Measurements from ENCODE around the gene ZFC3H1.
"Not testable (repeated sequence)": the region's sequence is repeated elsewhere in the genome, so short reads cannot be mapped to it uniquely, and the experiment has no call there.

The ZFC3H1 gene

DNA sequence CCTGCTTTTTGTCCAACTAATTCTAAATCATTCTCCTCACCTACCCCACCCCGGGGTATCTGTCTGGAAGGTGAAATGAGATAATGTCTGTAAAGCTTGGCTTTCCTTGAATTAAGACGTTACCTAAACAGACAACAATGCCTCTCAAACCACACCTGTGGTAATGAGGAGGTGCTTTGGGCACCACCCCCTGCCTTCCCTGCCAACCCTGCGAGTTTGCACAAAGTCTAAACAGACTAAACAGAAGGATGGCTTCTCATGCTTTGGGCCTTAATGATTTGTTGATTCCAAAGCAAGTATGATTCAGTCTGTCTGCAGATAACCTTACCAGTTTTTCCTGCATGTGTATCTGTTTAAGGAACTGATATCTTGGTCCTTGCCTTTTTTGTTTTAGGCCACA is 82.4 kb downstream of the ZFC3H1 start:
- no peak for DNase-seq (ENCODE audit: low read depth in 2 of 2)

DNA sequence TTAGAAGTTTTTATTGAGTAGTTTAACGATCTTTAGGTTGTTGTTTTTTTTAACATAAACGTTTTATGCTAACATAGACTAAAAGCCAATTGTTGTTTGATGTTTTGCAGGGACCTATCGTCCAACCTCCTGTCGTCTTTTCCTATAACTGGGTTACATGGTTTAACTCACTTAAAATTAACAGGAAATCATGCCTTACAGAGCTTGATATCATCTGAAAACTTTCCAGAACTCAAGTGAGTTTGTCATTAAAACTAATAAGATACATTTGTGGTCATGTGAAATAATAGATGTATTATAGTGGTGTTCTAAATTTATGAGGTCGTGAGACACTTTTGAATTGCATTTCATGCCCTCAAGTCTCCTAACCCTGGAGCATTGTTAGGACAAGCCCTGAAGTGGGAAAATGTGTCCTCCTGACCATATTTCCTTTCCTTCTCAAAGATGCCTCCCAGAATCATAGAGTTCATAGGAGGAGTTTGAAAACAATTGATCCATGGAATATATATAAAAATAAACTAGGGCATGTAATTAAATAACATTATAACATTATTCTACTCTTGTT is 84.9 kb downstream of the ZFC3H1 start:
- DNase-seq (ENCODE audit: low read depth in 2 of 2): no peak

DNA sequence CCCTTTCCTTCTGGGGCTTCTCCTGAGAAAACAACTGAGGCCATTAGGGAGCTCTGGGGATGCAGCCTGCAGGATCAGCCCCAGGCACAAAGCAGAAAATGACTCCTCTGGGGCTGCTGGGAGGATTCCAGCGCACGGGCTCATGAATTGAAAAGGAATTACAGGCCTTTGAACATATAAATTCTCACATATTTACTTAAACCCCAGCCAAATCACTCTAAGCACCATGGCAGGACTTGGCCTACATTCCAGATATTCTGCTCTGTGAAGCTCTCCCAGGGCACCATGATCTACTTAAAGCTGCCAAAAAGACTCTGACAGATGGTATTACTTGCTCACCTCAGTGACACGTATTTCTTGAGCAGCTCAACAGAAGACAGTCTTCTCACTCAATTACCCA is 87.2 kb downstream of the ZFC3H1 start:
- DNase-seq (ENCODE audit: low read depth in 2 of 2): no peak

DNA sequence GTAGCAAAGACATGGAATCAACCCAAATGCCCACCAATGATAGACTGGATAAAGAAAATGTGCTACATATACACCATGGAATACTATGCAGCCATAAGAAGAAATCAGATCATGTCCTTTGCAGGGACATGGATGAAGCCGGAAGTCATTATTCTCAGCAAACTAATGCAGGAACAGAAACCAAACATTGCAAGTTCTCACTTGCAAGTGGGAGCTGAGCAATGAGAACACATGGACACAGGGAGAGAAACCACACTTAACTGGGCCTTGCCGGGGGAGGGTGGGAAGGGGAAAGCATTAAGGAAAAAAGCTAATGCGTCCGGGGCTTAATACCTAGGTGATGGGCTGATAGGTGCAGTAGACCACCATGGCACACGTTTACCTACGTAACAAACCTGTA is 93.8 kb downstream of the ZFC3H1 start:
- not testable (repeated sequence) for DNase-seq (ENCODE audit: low read depth in 2 of 2)

DNA sequence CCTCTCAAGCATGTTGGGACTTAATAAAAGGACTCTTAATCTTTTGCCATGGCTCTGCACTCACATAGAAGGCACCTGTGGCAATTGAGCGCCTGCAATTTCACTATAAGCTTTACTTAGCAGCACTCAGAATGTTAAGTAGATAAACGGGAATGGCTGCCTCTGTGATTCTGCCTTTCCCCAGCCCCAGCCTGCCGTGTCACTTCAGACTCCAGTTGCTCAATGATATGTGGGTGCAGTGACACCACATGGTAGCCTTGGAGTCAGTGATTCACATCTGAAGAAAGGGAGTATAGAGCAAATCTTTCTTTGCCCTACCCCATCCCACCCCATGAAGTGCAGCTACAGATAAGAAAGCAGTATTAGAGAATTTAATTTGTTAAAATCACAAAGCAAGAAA is 96.1 kb downstream of the ZFC3H1 start:
- no peak for DNase-seq (ENCODE audit: low read depth in 2 of 2)

DNA sequence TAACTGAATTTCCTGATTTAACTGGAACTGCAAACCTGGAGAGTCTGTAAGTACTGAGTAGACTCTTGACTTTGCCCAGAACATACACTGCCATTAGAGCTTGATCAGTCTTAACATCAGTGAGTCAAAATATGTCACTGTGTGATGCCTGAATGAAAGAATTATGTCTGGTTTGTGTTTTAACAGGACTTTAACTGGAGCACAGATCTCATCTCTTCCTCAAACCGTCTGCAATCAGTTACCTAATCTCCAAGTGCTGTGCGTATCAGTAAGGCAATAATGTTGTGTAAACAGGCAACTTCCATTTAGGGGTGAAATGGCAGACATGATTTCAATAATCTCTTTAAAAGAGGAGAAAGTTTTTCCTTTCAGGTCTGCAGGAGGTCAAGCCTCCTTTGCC is 97.0 kb downstream of the ZFC3H1 start:
- DNase-seq (ENCODE audit: low read depth in 2 of 2): no peak

DNA sequence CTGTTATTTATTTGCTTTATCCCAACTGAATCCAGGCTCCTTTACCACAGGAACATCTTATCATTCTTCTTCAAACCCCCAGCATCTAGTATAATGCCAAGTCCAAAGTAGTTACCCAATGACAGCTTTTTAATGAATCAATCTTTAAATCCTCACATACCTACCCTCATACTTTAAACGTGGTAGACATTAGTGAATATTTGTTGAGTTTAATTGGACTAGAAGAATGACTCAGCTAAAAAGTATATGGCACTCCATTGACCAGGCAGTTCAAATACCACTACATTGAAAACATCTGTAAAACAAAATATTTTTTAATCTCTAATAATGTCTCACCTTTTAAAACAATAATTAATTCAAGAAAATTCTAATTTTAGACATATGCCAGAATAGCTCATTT is 98.1 kb downstream of the ZFC3H1 start:
- no peak for DNase-seq (ENCODE audit: low read depth in 2 of 2)

DNA sequence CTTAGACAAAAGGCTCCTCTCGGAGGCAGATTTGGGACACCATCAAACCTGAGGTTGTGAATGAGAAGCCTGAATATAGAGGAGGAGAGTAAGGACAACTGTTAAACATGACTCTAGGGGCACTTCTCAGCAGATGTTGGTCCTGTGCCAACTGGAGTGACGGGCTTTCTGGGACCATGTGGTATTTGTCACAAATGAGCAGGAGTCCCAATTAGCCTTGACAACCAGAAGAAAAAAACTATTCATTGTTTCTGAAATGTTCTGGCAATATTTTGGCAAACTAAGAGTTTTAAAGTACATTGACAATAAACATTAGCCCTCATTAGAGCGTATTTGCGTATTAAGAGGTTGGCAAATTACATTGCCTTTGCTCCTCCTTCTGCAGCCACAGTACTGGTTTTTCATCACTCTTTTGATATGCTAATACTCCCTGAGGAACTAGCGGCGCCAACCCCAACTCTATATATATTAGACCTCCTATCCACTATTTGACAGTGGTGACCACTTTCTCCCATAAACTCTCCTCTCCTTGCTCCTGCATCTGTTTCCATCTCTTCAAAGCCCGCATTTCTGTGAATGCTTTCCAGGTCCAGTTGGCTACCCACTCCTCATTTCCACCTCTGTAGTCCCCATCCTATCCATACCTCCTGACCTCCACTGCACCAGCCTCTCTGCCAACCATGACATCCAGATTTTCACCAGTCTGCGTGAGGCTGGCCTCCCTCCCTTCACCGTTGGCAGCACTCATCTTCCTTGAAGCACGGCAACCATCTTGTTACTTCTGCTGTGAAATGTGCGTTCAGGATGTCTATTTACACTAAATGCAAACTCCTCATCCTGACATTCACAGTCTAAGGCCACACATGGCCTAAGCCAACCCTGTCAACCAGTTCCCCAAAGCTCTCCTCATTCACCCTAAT is 100.7 kb downstream of the ZFC3H1 start:
- no peak for DNase-seq (ENCODE audit: low read depth in 2 of 2)
